GM19238 (cell line): ENCODE results near the gene THSD7A.

Experiments
- DNase-seq: peaks from one replicate; pipeline ENCODE4 v3.0.0; 2011; ENCODE audit warnings: low spot score; ENCODE audit not compliant: insufficient read length

Gene THSD7A

DNA sequence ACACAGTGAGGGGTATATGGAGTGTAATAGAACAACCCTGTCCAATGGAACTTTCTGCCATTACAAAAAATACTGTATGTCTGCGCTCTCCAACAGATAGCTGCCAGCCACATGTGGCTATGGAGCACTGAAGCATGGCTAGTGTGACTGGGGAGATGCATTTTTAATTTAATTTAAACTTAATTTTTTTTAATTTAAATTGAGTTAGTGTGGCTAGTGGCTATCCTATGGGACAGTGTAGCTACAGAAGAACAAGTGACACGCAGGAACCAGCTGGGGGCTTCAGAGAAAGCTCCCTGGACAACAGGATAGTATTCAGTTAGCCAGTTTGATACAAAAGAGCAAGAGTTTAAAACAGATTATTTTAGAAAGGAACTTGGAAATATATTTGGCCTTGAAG lies 408.0 kb downstream of the THSD7A start:
- no peak for DNase-seq

DNA sequence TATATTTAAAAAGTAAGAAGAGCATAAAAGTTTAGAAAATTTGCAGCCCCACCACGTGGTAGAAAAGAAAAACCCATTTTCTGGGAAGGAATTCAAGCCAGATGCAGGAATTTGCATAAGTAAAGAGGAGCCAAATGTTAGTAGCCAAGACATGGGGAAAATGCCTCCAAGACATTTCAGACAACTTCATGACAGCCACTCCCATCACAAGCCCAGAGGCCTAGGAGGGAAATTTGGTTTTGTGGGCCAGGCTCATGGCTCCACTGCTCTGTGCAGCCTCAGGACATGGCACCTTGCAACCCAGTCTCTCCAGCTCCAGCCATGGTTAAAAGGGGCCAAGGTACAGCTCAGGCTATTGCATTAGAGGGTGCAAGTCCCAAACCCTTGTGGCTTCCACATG lies 411.9 kb downstream of the THSD7A start:
- no peak for DNase-seq

DNA sequence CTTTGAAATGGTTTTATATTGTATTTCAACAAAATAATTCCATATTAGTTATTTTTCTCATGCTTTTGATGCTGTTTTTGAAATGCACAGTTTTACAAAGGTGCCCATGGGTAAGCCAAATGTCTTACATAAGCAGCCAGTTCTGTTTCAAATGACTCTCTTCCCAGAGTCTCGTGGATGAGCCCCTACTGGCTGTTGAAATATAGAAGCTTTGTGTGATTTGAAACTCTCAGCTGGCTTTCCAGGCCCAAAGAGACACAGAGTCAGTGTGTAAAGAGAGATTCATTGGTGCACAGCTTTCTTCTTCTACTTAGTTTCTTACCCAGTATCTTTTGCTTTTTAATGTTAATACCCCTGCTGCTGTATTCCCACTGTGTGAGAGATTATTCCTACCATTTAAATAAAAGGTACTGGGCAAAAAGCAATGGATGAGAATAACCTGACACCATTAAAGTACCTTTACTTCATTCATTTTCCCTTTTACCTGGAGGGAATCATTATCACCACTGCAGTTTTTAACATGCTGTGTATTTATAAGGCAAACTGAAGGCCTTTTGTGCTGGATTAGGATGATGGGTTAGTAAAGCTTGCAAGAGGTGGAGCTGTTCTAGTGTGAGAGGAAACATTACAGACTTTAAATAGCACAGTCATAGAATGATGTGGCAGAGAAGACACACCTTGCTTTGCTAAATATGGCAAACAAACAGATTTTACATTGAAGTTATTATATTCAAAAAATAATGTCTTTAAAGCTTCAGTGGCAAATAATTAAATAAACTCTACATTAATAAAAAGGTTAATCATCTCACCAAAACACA lies 415.1 kb downstream of the THSD7A start:
- no peak for DNase-seq

DNA sequence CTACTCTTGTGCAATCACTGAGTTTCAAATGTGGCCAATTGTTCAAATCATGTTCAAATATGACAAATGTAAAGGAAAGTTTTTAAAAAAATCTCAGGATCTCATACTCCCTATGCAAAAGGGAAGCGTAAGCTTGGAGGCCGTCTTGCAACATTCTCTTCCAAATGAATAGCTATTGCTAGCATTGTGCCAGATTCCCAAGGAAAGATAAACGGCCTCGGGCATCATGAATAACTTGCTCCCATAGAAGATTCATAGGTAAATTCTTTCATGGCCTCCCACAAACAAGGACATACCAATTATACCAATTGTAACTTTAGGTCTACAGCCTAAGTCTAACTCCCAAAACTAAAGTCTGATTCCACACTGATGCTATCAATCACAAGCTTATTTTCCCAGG lies 416.9 kb downstream of the THSD7A start:
- DNase-seq, result no peak

DNA sequence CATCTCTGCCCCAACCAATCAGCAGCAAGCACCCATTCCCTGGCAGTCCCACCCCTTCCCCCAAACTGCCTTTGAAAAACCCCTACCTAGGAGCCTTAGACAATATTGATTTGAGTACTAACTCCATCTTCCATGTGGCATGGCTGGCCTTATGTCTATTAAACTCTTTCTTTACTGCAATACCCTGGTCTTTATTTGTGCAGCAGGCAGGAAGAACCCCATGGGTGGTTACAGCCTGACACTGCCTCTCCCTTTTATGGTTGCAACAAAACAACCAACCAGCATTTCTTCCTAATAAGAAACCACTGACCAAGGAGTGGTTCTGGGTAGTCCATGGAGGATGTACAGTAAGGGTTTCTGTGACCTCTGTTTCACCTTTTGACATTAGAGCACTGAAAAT lies 418.1 kb downstream of the THSD7A start:
- no peak for DNase-seq

DNA sequence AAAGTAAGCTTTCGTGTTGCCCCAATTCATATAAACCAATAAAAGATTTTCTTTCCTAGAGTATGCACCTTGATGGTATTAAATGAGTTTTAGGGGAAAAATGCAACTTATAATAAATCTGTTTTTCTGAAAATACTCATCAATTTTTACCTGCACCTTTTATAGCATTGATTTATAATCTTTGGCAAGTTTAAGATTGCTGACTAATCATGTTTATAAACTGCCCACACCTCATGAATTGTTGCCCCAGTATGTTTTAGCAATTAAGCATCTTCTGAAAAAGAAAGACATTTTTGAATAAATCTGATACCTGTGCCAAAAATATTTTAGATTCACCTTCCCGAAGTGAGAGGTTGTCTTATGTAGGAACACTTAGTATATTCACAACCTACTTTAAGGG lies 420.0 kb downstream of the THSD7A start:
- no peak for DNase-seq

DNA sequence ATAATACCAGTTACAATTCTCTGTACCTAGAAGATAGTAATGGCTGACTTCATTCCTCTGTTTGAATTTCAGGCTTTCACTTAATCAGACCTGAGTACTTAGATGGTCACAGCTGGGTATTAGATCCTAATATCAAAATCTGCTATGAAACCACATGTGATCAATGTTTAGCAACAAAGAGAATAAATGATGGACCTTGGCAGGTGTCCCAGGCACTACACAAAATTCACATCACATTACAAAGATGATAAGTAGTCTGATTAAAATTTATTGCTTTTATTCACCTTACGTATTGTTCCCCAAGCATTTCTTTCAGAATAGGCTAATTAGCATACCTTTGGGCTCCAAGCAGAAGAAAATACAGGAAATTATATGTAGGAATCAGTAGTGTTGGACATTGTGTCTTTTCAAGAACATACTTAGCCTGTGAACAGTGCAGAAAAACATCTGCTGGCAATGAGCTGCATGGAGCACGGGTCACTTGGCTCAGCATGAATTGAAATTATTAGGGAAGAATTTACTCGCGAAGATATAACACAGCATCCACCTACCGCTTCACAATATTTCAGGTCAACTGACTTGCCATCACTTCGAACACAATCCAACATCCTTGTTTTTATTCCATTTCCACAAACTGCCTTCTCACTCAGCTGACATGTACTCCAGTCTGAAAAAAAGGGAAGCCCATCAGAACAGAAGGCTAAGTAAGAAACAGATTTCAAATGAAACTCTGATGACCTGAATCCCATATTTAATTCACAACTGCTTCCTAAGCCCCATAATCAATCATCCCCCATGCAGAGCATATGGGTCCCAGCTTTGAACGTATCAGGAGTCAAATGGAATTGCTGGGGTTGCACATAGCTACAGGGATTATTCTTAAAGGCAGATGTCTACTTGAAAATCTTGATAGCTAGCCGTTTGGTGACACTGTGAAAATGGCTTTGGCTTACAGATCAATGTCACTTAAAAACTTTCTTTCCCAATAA lies 421.0 kb downstream of the THSD7A start:
- DNase-seq, result no peak

DNA sequence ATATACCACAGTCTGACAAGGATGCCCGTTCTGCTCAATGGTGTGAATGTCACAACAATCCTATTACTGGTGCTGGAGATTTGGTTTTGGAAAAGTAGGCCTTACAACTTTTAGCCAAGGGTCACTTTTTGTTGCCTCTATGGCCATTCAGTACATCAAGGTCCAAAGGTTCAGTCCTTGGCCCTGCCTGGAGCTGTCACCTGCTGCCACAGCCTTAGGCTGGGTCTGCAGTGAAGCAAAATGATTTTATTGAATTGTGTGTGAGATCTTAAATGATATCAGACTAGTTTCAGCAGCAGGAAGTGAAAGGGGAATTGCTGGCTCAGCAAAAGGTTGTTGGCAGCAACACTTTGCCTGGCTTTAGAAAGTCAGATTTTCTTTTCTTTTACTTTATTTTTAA lies 427.6 kb downstream of the THSD7A start:
- DNase-seq, result no peak

DNA sequence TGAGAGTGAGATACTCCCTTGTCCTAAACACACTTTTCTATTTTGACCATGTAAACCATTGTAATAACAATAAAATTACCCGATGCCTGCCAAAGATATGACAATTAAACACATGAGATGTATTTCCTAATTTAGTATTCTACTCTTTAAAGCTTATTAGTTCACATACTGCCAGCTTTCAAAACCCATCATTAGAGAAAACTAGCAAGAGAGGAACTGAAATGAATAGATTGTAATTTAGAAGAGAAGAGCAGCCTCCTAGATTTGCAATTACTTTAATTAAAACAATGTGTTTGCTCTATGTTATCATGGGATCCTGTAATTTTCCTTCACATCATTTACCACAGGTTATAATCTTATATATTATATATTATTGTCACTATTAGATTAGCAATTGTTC lies 428.2 kb downstream of the THSD7A start:
- no peak for DNase-seq

DNA sequence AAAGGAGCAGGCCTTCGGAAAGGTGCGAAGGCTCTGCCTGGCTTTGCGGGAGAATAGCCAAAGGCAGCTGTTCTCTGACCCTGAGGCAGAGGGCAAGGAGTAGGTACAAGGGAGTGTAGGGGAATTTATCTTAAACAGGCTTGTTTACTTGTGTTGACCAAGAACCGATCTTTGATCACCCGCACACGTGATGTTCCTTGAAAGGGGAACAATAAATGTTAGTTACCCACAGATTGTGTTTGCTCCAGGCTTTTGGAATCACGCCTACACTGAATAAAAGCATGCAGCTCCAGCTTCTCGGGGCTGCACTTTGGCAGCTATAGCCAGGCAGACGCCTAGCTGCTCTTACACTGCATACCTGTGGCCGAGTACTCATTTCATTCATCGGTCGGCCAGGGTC lies 437.6 kb downstream of the THSD7A start:
- no peak for DNase-seq

DNA sequence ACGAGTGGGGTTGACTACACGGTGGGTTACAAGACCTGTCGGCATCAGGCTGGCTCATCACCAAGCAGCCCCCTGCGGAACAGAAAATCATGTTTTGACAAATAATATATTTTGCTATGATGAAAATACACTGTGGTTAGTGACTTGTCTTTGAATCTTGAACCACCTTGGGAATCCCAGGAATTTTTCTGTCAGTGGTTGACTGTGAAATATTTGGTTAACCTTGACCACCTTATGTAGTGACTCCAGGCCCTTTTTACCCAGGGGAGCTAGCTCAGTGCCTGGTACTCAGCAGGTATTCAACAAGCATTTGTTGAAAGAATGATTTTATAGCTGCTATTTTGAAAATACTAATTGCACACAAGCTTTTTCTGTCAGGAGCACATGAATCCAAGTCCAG lies 452.4 kb downstream of the THSD7A start:
- no peak for DNase-seq

DNA sequence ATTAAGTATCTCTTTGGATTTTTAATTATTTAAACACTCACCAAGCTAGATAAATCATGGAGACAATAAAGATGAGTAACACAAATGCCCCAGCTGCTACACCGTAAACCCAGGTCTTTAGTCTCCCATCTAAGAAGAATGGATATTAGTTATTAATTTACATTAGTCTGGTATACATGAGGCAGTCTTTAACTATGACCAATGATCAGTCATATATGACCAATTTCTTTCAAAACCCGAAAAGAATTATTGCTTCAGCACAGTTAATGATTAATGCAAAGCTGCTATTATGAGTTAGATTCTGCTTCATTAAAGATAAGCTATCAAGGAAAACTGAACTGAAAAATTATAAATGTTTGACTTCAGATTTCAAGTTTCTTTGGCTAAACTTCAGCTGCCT lies 455.5 kb downstream of the THSD7A start:
- no peak for DNase-seq

DNA sequence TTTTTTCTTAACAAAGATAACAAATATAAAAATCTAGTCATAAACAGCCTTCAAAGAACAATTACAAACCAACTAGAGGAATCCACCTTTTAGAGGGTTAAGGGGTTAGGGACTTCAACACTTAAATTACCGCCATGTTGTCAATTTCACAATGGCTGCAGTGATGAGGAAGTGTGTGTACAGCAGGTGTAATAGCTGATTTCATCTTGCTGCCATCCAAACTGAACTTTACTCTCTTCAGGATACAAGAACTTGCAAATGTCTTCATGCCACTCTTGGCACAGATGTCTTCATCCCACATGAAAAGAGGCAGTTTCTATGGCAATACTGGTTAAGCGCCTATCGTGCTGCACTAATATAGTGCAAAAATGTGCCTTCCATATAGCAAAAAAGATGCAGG lies 457.4 kb downstream of the THSD7A start:
- no peak for DNase-seq

DNA sequence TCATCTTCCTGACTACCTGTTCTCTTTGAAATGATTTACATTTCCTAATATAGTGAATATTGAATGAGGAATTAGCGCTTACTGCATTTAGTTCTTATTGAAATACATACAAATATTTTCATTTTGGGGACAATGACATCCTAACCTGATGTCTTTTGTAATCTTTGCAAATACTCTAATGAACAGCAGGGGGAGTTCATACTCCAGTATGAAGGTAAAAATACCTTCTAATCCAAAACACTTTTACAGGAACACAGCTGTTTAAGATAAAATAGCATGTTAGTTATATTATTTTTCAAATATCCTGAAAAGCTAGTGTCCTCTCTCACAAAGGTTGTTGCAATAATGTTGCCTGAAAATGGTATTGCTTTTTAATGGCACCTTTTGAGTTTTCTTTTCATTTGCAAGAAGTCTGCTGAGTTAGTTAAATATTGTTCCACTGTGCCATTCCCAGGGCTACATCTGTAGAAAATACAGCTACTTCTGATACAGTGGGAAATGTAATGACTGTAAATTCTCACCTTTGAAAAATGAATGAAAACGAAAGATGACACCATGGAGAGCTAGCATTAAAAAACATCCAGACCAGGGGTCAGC lies 458.4 kb downstream of the THSD7A start:
- no peak for DNase-seq

DNA sequence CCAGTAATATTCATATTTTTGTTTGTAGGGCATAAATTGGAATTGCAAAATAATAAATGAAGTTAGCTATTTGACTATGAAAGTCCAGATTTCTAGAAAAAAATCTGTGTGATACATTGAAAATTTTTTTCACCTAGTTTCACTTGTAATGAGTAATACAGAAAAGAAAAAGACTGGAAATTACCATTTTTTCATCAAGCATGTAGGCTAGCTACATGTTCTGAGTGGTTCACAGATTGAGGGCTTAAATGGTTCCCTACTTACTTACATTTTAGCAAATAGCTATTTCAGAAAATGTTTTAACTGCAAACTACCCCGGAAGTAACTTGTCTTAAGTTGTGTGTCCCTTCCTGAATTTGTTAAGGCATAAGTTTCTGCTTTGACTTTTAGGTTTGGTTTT lies 462.3 kb downstream of the THSD7A start:
- no peak for DNase-seq

DNA sequence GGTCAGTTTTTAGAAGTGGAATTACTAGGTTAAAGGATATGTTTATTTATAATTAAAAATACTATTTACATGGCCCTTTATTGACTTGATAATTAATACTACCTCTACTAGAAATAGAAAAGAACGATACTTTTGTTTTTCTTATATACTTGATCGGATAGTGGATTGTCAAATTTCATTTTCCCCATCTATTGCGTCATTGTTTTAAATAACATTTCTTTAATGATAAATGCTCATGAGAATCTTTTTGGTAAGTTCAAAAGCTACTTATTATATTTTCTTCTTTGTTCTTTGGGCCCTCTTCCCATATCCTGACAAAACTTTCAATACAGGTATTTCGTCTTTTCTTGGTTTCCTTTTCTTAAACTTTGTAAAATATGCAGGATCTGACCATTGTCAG lies 465.9 kb downstream of the THSD7A start:
- DNase-seq, result no peak

DNA sequence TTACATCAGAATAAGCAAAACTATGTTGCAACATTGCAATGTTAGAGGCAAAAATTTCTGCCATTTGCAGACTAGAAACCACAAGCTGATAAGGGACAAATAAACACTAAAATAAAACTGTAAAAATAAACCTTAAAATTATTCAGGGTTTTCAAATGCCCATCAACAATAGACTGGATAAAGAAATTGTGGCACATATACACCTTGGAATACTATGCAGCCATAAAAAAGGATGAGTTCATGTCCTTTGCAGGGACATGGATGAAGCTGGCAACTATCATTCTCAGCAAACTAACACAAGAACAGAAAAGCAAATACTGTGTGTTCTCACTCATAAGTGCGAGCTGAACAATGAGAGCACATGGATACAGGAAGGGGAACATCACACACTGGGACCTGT lies 473.4 kb downstream of the THSD7A start:
- DNase-seq, result no peak

DNA sequence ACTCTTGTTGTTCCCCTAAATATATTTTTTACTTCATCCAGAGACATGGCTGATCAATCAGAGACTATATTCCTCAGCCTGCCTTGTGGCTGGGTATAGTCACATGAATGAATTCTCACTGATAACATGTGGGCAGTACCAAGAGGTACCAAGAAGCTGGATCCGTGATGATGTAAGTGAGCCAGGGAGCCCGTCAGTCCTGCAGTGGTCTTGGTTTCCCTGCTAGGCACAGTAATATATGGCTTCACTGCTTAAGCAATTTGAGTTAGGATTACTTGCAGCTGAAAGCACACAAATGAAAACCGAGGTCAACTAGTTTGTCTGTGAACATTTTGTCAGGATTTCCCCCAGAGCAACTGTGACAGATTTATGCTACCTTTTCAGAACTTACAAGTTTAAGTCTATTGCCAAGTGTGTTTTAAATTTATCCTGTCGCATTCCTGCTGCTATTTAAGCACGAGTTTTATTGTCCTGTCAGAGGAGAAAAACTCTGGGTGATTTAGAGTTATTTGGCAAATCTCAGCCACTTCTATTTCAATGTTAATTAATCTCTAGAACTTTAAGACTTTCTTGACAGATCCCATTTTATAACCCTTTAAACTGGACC lies 476.5 kb downstream of the THSD7A start:
- no peak for DNase-seq

DNA sequence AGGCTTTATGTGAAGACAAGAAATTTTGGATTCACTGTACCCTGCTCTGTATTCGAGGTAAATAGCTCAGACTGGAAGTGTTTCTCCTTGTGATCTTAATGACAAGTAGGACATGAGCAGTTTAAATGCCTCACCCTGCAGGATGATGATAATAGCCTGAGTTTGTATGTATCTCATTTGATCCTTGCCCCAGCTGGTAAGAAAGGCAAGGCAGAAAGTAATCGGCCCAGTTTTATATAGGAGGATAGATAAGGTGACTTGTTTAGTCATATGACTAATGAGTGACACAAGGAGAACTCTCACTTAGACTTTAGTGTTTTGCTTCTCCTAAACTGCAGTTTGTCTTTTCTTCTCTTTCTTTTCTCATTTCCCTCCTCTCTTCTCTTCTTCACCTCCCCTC lies 485.7 kb downstream of the THSD7A start:
- no peak for DNase-seq

DNA sequence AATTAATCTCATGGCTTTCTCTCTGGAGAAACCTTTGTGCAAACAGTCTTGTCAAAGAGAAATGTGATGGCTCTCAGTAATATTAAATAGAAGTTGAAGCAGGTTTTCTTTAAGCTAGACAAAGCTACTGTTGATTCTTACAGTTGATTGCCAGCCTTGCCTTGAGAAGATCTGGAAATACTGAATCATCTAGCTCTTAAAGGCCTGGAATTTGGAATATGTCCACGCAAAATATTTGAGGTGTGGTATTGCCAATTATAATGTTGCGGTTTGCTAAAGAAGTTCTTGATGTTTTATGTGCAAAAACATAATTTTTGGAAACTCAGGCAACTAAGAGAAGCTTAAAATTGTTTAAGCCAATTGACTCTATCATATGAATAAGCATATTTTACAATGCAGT lies 486.4 kb downstream of the THSD7A start:
- DNase-seq, result no peak

DNA sequence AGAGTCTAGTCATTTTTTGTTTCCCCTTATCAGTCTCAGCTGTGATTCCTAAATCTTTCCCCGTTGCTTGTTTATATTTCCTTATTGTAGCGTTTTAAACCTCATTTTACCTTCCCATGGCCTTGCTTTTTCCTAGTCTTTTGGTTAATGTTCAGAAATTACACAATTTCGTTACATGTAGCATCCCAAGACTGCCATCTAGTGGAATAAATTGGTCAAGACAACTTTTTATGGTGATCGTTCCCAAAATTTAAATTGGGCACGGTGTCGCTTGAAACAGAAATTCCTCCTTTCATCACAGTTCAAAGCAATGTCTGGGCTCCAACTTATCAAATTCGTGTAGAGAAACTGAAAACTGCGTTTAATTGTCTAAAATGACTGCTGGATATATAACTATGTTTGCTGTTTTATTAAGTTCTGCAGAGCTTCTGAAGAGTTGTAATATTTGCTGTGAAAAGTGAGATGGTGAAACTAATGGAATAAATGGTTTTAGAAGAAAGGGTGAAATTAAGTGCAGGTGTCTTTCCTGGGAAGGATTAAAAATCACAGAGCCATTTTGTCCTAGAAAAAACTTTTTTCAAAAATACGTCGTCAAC lies 488.1 kb downstream of the THSD7A start:
- no peak for DNase-seq
